Adipocyte (in vitro differentiated cells): ENCODE data around the gene LSM4.
"Not testable (repeated sequence)": the region's sequence is repeated elsewhere in the genome, so short reads cannot be mapped to it uniquely, and the experiment has no call there.

ENCODE experiments used
- DNase-seq: peaks from one replicate; pipeline ENCODE4 v3.0.0-alpha.2; 2015; ENCODE audit warnings: low read depth
- H3K27me3 ChIP-seq: replicated peaks from 2 replicates; pipeline ENCODE4 v1.7.0; 2013; ENCODE audit warnings: mild to moderate bottlenecking, low read length, moderate library complexity; ENCODE audit not compliant: control insufficient read depth, insufficient read depth
- H3K36me3 ChIP-seq: 2 replicates; pipeline ENCODE4 v1.7.0; 2013; ENCODE audit warnings: low read length, mild to moderate bottlenecking, moderate library complexity; ENCODE audit not compliant: control insufficient read depth, insufficient read depth, severe bottlenecking
- H3K4me1 ChIP-seq: 2 replicates; pipeline ENCODE4 v1.7.0; 2013; ENCODE audit warnings: mild to moderate bottlenecking, low read length, moderate library complexity; ENCODE audit not compliant: control insufficient read depth, insufficient read depth
- H3K4me3 ChIP-seq: 2 replicates; pipeline ENCODE4 v1.7.0; 2013; ENCODE audit warnings: mild to moderate bottlenecking, low read length, moderate library complexity
- H3K9ac ChIP-seq: 2 replicates; pipeline ENCODE4 v1.7.0; 2013; ENCODE audit warnings: mild to moderate bottlenecking, low read length, moderate library complexity
- H3K9me3 ChIP-seq: 2 replicates; pipeline ENCODE4 v1.7.0; 2013; ENCODE audit warnings: mild to moderate bottlenecking, low read length, moderate library complexity; ENCODE audit not compliant: control insufficient read depth

LSM4 gene

GRCh38 chr19:18322759-18323460, at the start of gene LSM4:
TSS of gene LSM4 (minus strand) at chr19:18323076. CDS start at chr19:18323020, 56 bp downstream.
- Histone ChIP-seq H3K4me3 (peak within 1 kb of the TSS; percentile 86), H3K4me1 (peaks cover 19% of the 10 kb centered on the region), H3K36me3 (no peaks in the 10 kb centered on the region), H3K9me3 (no peaks in the 10 kb centered on the region), H3K9ac (peak within 1 kb of the TSS; percentile 91), H3K27me3 (no peaks in the 10 kb centered on the region)
- DNase-seq = peak; percentile 99

- no peak overlapping the region for H3K4me3 ChIP-seq
- DNase-seq = no peak
- H3K27me3 ChIP-seq = no peaks in the 10 kb centered on the region
- peaks cover 14% of the 10 kb centered on the region for H3K4me1 ChIP-seq
- no peak overlapping the region for H3K9ac ChIP-seq
- peaks cover 1% of the 10 kb centered on the region for H3K36me3 ChIP-seq
- no peaks in the 10 kb centered on the region for H3K9me3 ChIP-seq
Measured at GRCh38 chr19:18368504-18369222, 45.8 kb upstream of the LSM4 start.

- Histone ChIP-seq H3K9me3 (no peaks in the 10 kb centered on the region), H3K9ac (no peak overlapping the region), H3K4me1 (peaks cover 12% of the 10 kb centered on the region), H3K36me3 (peaks cover 15% of the 10 kb centered on the region), H3K27me3 (no peaks in the 10 kb centered on the region), H3K4me3 (no peak overlapping the region)
- no peak for DNase-seq
Measured at GRCh38 chr19:18366021-18366435, 43.2 kb upstream of the LSM4 start.

DNA sequence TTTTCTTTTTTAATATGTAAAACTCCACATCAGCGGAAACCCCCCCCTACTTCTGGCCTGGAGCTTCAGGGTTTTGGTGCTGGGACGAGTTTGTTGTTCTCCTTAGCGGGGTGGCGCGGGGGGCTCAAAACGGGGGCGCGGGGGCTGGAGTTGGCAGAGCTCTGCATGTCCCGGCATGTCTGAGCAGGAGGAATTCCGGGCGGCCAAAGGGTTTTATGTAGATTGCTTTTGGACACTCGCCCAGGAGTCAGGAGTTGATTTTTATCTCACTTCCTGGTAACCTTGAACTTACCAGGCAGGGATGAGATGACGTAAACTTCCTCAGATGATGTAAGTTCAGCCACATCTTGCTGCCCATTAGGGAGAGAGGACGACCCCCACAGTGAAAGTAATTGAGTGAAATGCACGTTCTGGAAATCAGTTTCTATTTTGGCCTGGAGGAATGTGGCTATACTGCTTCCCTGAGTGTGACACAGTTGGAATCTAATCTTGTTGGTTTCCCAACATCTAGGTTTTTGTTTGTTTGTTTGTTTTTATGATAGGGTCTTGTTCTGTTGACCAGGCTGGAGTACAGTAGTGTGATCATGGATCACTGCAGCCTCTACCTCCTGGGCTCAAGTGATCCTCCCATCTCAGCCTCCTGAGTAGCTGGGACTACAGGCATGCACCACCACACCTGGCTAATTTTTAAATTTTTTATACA, 42.1 kb upstream of the LSM4 start:
- peak; percentile 97 for DNase-seq
- peak overlapping the region; percentile 82 for H3K9ac ChIP-seq
- H3K4me3 ChIP-seq = no peak overlapping the region
- peaks cover 12% of the 10 kb centered on the region for H3K4me1 ChIP-seq
- peaks cover 15% of the 10 kb centered on the region for H3K36me3 ChIP-seq
- no peaks in the 10 kb centered on the region for H3K9me3 ChIP-seq
- no peaks in the 10 kb centered on the region for H3K27me3 ChIP-seq

DNA sequence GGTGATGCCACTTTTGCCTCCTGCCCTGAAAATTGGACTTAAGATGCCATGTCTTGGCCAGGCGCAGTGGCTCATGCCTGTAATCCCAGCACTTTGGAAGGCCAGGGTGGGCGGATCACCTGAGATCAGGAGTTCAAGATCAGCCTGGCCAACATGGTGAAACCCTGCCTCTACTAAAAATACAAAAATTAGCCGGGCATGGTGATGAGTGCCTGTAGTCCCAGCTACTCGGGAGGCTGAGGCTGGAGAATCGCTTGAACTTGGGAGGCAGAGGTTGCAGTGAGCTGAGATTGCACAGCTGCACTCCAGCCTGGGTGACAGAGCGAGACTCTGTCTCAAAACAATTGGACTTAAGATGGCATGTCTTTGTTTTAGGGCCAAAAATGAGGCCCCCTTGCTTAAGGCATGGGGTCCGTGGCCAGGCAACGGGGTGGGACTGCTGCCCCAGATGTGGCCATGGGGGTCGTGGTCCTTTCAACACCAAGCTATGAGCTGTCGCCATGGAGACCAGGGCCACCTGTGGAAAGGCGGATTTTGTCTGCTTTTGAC, 41.5 kb upstream of the LSM4 start:
- peak overlapping the region; percentile 82 for H3K9ac ChIP-seq
- peaks cover 12% of the 10 kb centered on the region for H3K4me1 ChIP-seq
- peaks cover 20% of the 10 kb centered on the region for H3K36me3 ChIP-seq
- H3K4me3 ChIP-seq, DNase-seq, H3K9me3 ChIP-seq, H3K27me3 ChIP-seq: not testable (repeated sequence)

GRCh38 chr19:18363787-18364186, 40.9 kb upstream of the LSM4 start:
- no peak for DNase-seq
- Histone ChIP-seq H3K4me3 (no peak overlapping the region), H3K36me3 (peaks cover 23% of the 10 kb centered on the region), H3K9me3 (no peaks in the 10 kb centered on the region), H3K9ac (peak overlapping the region; percentile 15), H3K4me1 (peaks cover 12% of the 10 kb centered on the region), H3K27me3 (no peaks in the 10 kb centered on the region)

DNA sequence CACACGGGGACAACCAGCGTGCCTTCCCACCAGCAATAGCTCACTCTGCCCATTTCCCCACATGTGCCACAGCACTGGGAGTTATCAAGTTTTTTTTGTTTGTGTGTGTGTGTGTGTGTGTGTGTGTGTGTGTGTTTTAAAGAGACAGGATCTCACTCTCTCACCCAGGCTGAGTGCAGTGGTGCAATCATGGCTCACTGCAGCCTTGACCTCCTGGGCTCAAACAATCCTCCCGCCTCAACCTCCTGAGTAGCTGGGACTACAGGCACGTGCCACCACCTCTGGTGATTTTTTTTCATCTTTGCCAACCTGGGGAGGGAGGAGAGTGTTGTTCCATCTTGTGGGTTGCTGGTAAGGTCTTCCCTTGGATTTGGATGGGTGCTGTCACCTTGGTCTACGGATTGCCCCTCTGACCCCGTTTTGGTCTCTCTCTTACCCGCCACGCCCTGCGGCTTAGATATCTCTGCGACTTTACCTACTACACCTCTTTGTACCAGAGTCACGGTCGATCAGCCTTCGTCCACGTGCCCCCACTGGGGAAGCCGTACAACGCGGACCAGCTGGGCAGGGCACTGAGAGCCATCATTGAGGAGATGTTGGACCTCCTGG, 40.2 kb upstream of the LSM4 start:
- DNase-seq = no peak
- Histone ChIP-seq H3K27me3 (no peaks in the 10 kb centered on the region), H3K36me3 (peaks cover 24% of the 10 kb centered on the region), H3K4me3 (no peak overlapping the region), H3K9me3 (no peaks in the 10 kb centered on the region), H3K9ac (no peak overlapping the region), H3K4me1 (peaks cover 12% of the 10 kb centered on the region)

GRCh38 chr19:18361646-18362045, 38.8 kb upstream of the LSM4 start:
- no peak for DNase-seq
- Histone ChIP-seq H3K36me3 (peaks cover 36% of the 10 kb centered on the region), H3K4me3 (no peak overlapping the region), H3K27me3 (no peaks in the 10 kb centered on the region), H3K9ac (no peak overlapping the region), H3K9me3 (peaks cover 6% of the 10 kb centered on the region), H3K4me1 (peaks cover 12% of the 10 kb centered on the region)

DNA sequence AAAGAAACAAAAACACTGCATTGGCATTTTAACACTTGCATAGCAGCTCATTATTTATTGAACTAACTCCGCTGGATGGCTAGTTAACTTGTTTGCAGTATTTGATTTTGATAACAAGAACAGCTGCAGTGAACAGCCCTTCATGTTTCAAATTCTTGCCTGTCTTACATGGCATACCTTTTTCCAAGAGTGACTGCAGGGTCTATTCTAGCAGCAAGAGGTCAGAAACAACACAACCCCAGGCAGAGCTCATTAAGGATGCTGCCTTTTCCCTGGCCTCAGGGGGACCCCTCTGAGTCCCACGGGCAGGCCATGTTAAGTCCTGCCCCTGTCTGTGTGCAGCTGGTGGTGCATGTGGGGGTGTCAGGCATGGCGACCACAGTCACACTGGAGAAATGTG, 34.2 kb upstream of the LSM4 start:
- H3K4me1 ChIP-seq = no peaks in the 10 kb centered on the region
- H3K27me3 ChIP-seq = no peaks in the 10 kb centered on the region
- H3K36me3 ChIP-seq = peaks cover 35% of the 10 kb centered on the region
- H3K9me3 ChIP-seq = peaks cover 6% of the 10 kb centered on the region
- no peak for DNase-seq
- no peak overlapping the region for H3K4me3 ChIP-seq
- H3K9ac ChIP-seq = no peak overlapping the region

- not testable (repeated sequence) for H3K9me3 ChIP-seq, H3K4me3 ChIP-seq, DNase-seq, H3K4me1 ChIP-seq, H3K27me3 ChIP-seq, H3K9ac ChIP-seq
- H3K36me3 ChIP-seq = peaks cover 26% of the 10 kb centered on the region
Measured at GRCh38 chr19:18354743-18355142, 31.9 kb upstream of the LSM4 start.
